HEK293 (cell line): ENCODE results near the gene HOGA1.

ENCODE experiments used
- CTCF ChIA-PET: fragments of 350-600 bp; formaldehyde crosslinking; extraction: SDS; loops from one replicate; lab custom pipeline; 2021; ENCODE audit warnings: antibody characterized with exemption; lab: Yijun Ruan, JAX
- POLR2A ChIA-PET: fragments of 300-600 bp; formaldehyde crosslinking; extraction: SDS; loops from one replicate; lab custom pipeline; 2020; ENCODE audit warnings: antibody characterized with exemption, inconsistent platforms; lab: Yijun Ruan, JAX
- H3K27ac ChIP-seq: fragments of 200-500 bp; sonication (Bioruptor generic); 2 replicates; pipeline ENCODE4 v1.5.1; 2014; ENCODE audit warnings: low read depth, low read length, control low read depth, inconsistent platforms; ENCODE audit errors: extremely low read depth
- H3K36me3 ChIP-seq, 2 experiments: fragments of 200-500 bp in 1 of 2; sonication (Bioruptor generic) in 1 of 2; 1 replicate in 1 of 2; 2 replicates in 1 of 2; pipeline ENCODE4 v1.5.1; 2014 to 2017; ENCODE audit warnings: inconsistent platforms in 2 of 2, low read length in 2 of 2; ENCODE audit not compliant: control insufficient read depth in 2 of 2, insufficient read depth in 1 of 2
- H3K4me1 ChIP-seq: fragments of 200-500 bp; sonication (Bioruptor generic); 2 replicates; pipeline ENCODE4 v1.5.1; 2014; ENCODE audit warnings: mild to moderate bottlenecking, low read length, inconsistent platforms; ENCODE audit not compliant: control insufficient read depth, insufficient read depth
- H3K4me3 ChIP-seq: 2 replicates; pipeline ENCODE4 v1.5.1; 2011; ENCODE audit warnings: low read depth, mild to moderate bottlenecking, control low read depth, low read length, moderate library complexity
- H3K9me3 ChIP-seq: fragments of 200-500 bp; sonication (Bioruptor generic); 2 replicates; pipeline ENCODE4 v1.5.1; 2014; ENCODE audit warnings: low read depth, low read length, inconsistent platforms; ENCODE audit not compliant: control insufficient read depth, insufficient read depth
- EGR2 ChIP-seq: fragments of 450-650 bp; formaldehyde crosslinking; IDR thresholded peaks from 2 replicates; pipeline ENCODE4 v1.5.1; 2016; ENCODE audit warnings: low read depth, missing biosample characterization, missing genetic modification characterization
- GLI2 ChIP-seq: fragments of 450-650 bp; formaldehyde crosslinking; IDR thresholded peaks from 2 replicates; pipeline ENCODE4; 2017; ENCODE audit warnings: missing biosample characterization, missing genetic modification characterization, low read depth, borderline replicate concordance
- GLIS2 ChIP-seq: fragments of 450-650 bp; formaldehyde crosslinking; IDR thresholded peaks from 2 replicates; pipeline ENCODE4 v1.5.1; 2016; ENCODE audit warnings: missing biosample characterization, missing genetic modification characterization
- HOXC10 ChIP-seq: sonication (generic); formaldehyde crosslinking; IDR thresholded peaks from 2 replicates; pipeline ENCODE4 v1.8.1; 2023; ENCODE audit warnings: mild to moderate bottlenecking, missing genetic modification reagents
- HOXD13 ChIP-seq: sonication (generic); formaldehyde crosslinking; IDR thresholded peaks from 2 replicates; pipeline ENCODE4 v1.8.0; 2022; ENCODE audit warnings: missing genetic modification reagents, borderline replicate concordance
- KLF1 ChIP-seq: fragments of 450-650 bp; formaldehyde crosslinking; IDR thresholded peaks from 2 replicates; pipeline ENCODE4 v1.5.1; 2016; ENCODE audit warnings: missing biosample characterization, missing genetic modification characterization
- REPIN1 ChIP-seq: fragments of 450-650 bp; formaldehyde crosslinking; IDR thresholded peaks from 2 replicates; pipeline ENCODE4 v1.5.1; 2017; ENCODE audit warnings: missing biosample characterization, missing genetic modification characterization, low read depth
- SCRT2 ChIP-seq: fragments of 450-650 bp; formaldehyde crosslinking; IDR thresholded peaks from 2 replicates; pipeline ENCODE4 v1.5.1; 2016; ENCODE audit warnings: missing biosample characterization, missing genetic modification characterization
- ZEB2 ChIP-seq: fragments of 450-650 bp; formaldehyde crosslinking; IDR thresholded peaks from 2 replicates; pipeline ENCODE4 v1.5.1; 2016; ENCODE audit warnings: missing biosample characterization, missing genetic modification characterization
- ZIC2 ChIP-seq: fragments of 450-650 bp; formaldehyde crosslinking; IDR thresholded peaks from 2 replicates; pipeline ENCODE4 v1.5.1; 2016; ENCODE audit warnings: missing biosample characterization, missing genetic modification characterization
- ZNF138 ChIP-seq: fragments of 450-650 bp; formaldehyde crosslinking; IDR thresholded peaks from 2 replicates; pipeline ENCODE4 v1.5.1; 2016; ENCODE audit warnings: missing biosample characterization, missing genetic modification characterization, borderline replicate concordance
- ZNF169 ChIP-seq: fragments of 450-650 bp; formaldehyde crosslinking; IDR thresholded peaks from 2 replicates; pipeline ENCODE4 v1.5.1; 2016; ENCODE audit warnings: missing biosample characterization, missing genetic modification characterization
- ZNF184 ChIP-seq: fragments of 450-650 bp; IDR thresholded peaks from 2 replicates; pipeline ENCODE4 v1.5.1; 2018; ENCODE audit warnings: missing biosample characterization, mild to moderate bottlenecking, missing genetic modification characterization
- ZNF274 ChIP-seq, 2 experiments: fragments of 200-500 bp in 1 of 2; fragments of 450-650 bp in 1 of 2; sonication (Bioruptor generic) in 1 of 2; formaldehyde crosslinking in 1 of 2; IDR thresholded peaks; 2 replicates each; pipeline versions ENCODE4 v1.5.1 to v1.6.1; 2014 to 2016; ENCODE audit warnings: borderline replicate concordance in 1 of 2, inconsistent platforms in 1 of 2, low read length in 1 of 2, missing biosample characterization in 1 of 2, missing genetic modification characterization in 1 of 2
- ZNF311 ChIP-seq: fragments of 450-650 bp; formaldehyde crosslinking; IDR thresholded peaks from 2 replicates; pipeline ENCODE4 v1.5.1; 2017; ENCODE audit warnings: missing biosample characterization, missing genetic modification characterization, borderline replicate concordance
- ZNF335 ChIP-seq: fragments of 450-650 bp; formaldehyde crosslinking; conservative IDR thresholded peaks from 2 replicates; pipeline ENCODE4 v1.5.1; 2016; ENCODE audit warnings: missing biosample characterization, missing genetic modification characterization
- ZNF391 ChIP-seq: fragments of 450-650 bp; formaldehyde crosslinking; IDR thresholded peaks from 2 replicates; pipeline ENCODE4 v1.5.1; 2016; ENCODE audit warnings: low read depth, missing biosample characterization, missing genetic modification characterization, borderline replicate concordance
- ZNF416 ChIP-seq: fragments of 450-650 bp; formaldehyde crosslinking; IDR thresholded peaks from 2 replicates; pipeline ENCODE4 v1.5.1; 2016; ENCODE audit warnings: missing biosample characterization, missing genetic modification characterization
- ZNF514 ChIP-seq: fragments of 450-650 bp; formaldehyde crosslinking; IDR thresholded peaks from 2 replicates; pipeline ENCODE4 v1.5.1; 2016; ENCODE audit warnings: missing biosample characterization, missing genetic modification characterization
- ZNF610 ChIP-seq: fragments of 450-650 bp; formaldehyde crosslinking; IDR thresholded peaks from 2 replicates; pipeline ENCODE4 v1.5.1; 2016; ENCODE audit warnings: missing biosample characterization, missing genetic modification characterization, borderline replicate concordance
- ZNF658 ChIP-seq: fragments of 450-650 bp; formaldehyde crosslinking; IDR thresholded peaks from 2 replicates; pipeline ENCODE4; 2016; ENCODE audit warnings: missing biosample characterization, missing genetic modification characterization
- ZNF664 ChIP-seq: fragments of 450-650 bp; formaldehyde crosslinking; IDR thresholded peaks from 2 replicates; pipeline ENCODE4 v1.5.1; 2016; ENCODE audit warnings: missing biosample characterization, missing genetic modification characterization
- ZNF707 ChIP-seq: fragments of 450-650 bp; formaldehyde crosslinking; IDR thresholded peaks from 2 replicates; pipeline ENCODE4 v1.5.1; 2016; ENCODE audit warnings: missing biosample characterization, missing genetic modification characterization
- ZNF843 ChIP-seq: fragments of 450-650 bp; formaldehyde crosslinking; IDR thresholded peaks from 2 replicates; pipeline ENCODE4 v1.5.1; 2016; ENCODE audit warnings: missing biosample characterization, missing genetic modification characterization
- ZSCAN16 ChIP-seq: fragments of 450-650 bp; formaldehyde crosslinking; IDR thresholded peaks from 2 replicates; pipeline ENCODE4 v1.5.1; 2016; ENCODE audit warnings: missing biosample characterization, missing genetic modification characterization
- TF ChIP-seq, protein P1 (sequence below): fragments of 450-650 bp; formaldehyde crosslinking; optimal IDR thresholded peaks from 2 replicates; pipeline ENCODE3; 2016; ENCODE audit warnings: missing biosample characterization, mild to moderate bottlenecking, missing genetic modification characterization
- TF ChIP-seq, protein P2 (sequence below): fragments of 450-650 bp; formaldehyde crosslinking; IDR thresholded peaks from 2 replicates; pipeline ENCODE4 v1.5.1; 2016; ENCODE audit warnings: missing biosample characterization, missing genetic modification characterization

Gene HOGA1

DNA sequence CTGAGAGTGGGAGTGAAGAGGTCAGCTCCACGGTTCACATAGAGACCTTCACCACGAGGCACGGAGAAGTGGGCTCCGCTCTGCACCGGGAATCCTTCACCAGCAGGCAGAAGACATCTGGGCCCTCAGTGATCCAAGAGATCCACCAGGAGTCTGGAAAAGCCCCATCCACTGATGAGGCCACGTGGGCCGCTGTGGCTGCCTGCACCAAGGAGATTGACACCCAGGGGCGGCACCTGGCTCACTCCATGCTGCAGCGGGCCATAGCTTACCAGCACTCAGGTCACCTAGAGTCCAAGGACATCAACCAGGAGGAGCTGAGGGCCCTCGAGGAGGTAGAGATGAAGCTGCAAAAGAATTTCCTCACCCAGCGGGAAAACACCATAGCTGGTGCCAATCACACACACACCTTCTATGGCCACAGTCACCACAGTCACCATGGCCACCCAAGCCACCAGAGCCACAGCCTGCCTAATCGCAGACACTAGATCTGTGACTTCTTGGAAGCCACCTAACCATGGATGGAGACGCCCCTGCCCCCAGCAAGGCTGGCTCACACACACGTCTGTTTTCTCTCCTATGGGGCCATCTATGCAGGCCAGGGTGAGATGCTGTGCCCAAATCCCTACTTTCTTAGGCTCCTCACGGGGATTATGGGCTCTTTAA, 6.0 kb downstream of the HOGA1 start:
- Histone ChIP-seq H3K27ac (no peak overlapping the region), H3K4me1 (no peaks in the 10 kb centered on the region), H3K36me3 (no peaks in the 10 kb centered on the region), H3K9me3 (no peaks in the 10 kb centered on the region), H3K4me3 (no peak overlapping the region)
- TF ChIP-seq ZNF610 (tag by site-specific recombination) (no peak), ZNF138 (no peak), ZNF658 (tag by site-specific recombination) (no peak), SCRT2 (tag by site-specific recombination) (no peak), ZNF274 (IDR thresholded peaks at IDR 0.05; ENCODE audit: low read length) (no peak), ZNF274 (tag by site-specific recombination; IDR thresholded peaks at IDR 0.05; ENCODE audit: borderline replicate concordance) (no peak), ZNF843 (no peak), GLIS2 (tag by site-specific recombination) (no peak), GLI2 (tag by site-specific recombination) (no peak), HOXD13 (no peak), ZNF184 (tag by site-specific recombination) (no peak), HOXC10 (no peak)
- TF ChIP-seq, protein P1, sequence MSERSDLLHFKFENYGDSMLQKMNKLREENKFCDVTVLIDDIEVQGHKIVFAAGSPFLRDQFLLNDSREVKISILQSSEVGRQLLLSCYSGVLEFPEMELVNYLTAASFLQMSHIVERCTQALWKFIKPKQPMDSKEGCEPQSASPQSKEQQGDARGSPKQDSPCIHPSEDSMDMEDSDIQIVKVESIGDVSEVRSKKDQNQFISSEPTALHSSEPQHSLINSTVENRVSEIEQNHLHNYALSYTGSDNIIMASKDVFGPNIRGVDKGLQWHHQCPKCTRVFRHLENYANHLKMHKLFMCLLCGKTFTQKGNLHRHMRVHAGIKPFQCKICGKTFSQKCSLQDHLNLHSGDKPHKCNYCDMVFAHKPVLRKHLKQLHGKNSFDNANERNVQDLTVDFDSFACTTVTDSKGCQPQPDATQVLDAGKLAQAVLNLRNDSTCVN (tag by site-specific recombination) = no peak
- POLR2A ChIA-PET = no interaction called here
- CTCF ChIA-PET = interaction anchor here (2.1 to 2.9 kb wide), 3 partner anchors 18 to 36 kb away, joined by 6 to 11 read pairs (median 7); partner anchors contain the start of gene ANKRD2

DNA sequence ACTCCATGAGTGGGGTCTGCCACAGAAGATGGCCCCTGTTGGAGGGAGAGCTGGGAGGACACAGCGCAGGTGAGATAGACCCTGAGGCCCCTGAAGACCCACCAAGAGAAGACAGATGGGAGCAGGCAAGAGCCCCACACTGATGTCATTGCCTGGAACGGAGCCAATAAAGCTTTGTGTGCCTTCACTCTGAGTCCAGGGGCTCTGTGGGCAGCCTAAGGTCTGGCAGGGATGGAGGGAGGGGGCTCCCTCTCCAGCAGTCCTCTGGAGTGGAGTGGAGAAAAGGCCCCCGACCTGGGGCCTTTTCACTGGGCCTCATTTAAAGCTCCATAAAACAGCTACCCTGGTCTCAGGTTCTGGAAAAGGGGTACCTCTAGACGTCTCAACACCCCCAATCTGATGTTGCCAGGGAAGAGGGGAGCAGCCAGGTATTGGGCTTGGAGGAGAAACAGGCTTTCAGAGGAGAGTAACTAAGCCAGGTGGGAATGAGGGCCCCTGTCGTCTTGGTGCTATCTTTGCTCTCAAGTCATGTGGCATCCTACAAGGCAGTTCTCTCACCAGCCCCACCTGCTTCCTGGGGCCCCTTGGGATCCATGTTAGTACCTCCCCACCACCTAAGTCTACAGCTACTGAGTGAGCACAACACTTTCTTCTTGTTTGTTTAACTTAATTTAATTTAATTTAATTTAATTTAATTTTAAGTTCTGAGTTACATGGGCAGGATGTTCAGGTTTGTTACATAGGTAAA, 6.7 kb downstream of the HOGA1 start:
- CTCF ChIA-PET = interaction anchor here (1.2 to 2.9 kb wide), 4 partner anchors 16 to 37 kb away, joined by 4 to 11 read pairs (median 6); partner anchors contain the start of gene ANKRD2
- Histone ChIP-seq H3K4me3 (no peak overlapping the region), H3K4me1 (no peaks in the 10 kb centered on the region), H3K36me3 (no peaks in the 10 kb centered on the region), H3K9me3 (no peaks in the 10 kb centered on the region), H3K27ac (no peak overlapping the region)
- TF ChIP-seq ZNF169 (no peak), ZNF335 (tag by site-specific recombination) (peak; percentile 61), ZNF707 (tag by site-specific recombination) (no peak), ZNF416 (tag by site-specific recombination) (no peak), ZEB2 (tag by site-specific recombination) (no peak), ZNF664 (tag by site-specific recombination) (peak; percentile 37; the same call in 1 of the 2 replicates), ZSCAN16 (tag by site-specific recombination) (no peak), ZNF514 (no peak), ZNF138 (no peak), KLF1 (tag by site-specific recombination) (no peak), REPIN1 (tag by site-specific recombination) (no peak), ZNF311 (tag by site-specific recombination) (no peak), EGR2 (tag by site-specific recombination) (no peak), ZIC2 (tag by site-specific recombination) (peak; percentile 51), ZNF391 (tag by site-specific recombination) (no peak)
- TF ChIP-seq, protein P2, sequence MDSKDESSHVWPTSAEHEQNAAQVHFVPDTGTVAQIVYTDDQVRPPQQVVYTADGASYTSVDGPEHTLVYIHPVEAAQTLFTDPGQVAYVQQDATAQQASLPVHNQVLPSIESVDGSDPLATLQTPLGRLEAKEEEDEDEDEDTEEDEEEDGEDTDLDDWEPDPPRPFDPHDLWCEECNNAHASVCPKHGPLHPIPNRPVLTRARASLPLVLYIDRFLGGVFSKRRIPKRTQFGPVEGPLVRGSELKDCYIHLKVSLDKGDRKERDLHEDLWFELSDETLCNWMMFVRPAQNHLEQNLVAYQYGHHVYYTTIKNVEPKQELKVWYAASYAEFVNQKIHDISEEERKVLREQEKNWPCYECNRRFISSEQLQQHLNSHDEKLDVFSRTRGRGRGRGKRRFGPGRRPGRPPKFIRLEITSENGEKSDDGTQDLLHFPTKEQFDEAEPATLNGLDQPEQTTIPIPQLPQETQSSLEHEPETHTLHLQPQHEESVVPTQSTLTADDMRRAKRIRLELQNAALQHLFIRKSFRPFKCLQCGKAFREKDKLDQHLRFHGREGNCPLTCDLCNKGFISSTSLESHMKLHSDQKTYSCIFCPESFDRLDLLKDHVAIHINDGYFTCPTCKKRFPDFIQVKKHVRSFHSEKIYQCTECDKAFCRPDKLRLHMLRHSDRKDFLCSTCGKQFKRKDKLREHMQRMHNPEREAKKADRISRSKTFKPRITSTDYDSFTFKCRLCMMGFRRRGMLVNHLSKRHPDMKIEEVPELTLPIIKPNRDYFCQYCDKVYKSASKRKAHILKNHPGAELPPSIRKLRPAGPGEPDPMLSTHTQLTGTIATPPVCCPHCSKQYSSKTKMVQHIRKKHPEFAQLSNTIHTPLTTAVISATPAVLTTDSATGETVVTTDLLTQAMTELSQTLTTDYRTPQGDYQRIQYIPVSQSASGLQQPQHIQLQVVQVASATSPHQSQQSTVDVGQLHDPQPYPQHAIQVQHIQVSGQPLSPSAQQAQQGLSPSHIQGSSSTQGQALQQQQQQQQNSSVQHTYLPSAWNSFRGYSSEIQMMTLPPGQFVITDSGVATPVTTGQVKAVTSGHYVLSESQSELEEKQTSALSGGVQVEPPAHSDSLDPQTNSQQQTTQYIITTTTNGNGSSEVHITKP (tag by site-specific recombination) = no peak
- POLR2A ChIA-PET = no interaction called here
